T-cell (primary cell): ENCODE measurements around the gene OR10A7. TPM values are rescaled to one million over a fixed set of nuclear protein-coding genes. Genes with fewer than 3 reads are reported as not detected.

Source experiments
- ATAC-seq, 4 experiments: fragments of 200-7000 bp in 3 of 4; fragments of 150-1000 bp in 1 of 4; cut with Tn5 transposase; replicated peaks in 1 of 4; 1 replicate in 3 of 4; 2 replicates in 1 of 4; pipeline ENCODE4 v1.10.0; 2021; ENCODE audit warnings: moderate library complexity in 3 of 4, mild to moderate bottlenecking in 2 of 4, moderate number of reproducible peaks in 1 of 4
- CTCF ChIA-PET, 2 donors: fragments of 300-600 bp; sonication (Branson Sonifier 250); formaldehyde crosslinking; loops; one replicate each; lab custom pipeline; 2022; ENCODE audit warnings: antibody characterized with exemption in 2 of 2; lab: Charles Lee
- POLR2A ChIA-PET, 2 donors: fragments of 300-600 bp; sonication (Branson Sonifier 250); formaldehyde crosslinking; loops; one replicate each; lab custom pipeline; 2022; ENCODE audit warnings: antibody characterized with exemption in 2 of 2; lab: Charles Lee
- DNase-seq, 35 experiments: peaks; one replicate each; pipeline versions ENCODE4 v3.0.0 to v3.0.0-alpha.2; 2013 to 2023
- H3K27ac ChIP-seq: one replicate; pipeline ENCODE4 v1.5.1; 2013; ENCODE audit warnings: low read length
- H3K27me3 ChIP-seq, 2 experiments: replicated peaks in 1 of 2; 1 replicate in 1 of 2; 2 replicates in 1 of 2; pipeline versions ENCODE4 v1.6.1 to v1.7.0; 2013; ENCODE audit warnings: low read length in 1 of 2, mixed read lengths in 1 of 2; ENCODE audit not compliant: control insufficient read depth in 2 of 2, insufficient read depth in 2 of 2; ENCODE audit errors: extremely low read depth in 1 of 2
- H3K36me3 ChIP-seq, 2 donors: 1 replicate in 1 of 2; 2 replicates in 1 of 2; pipeline versions ENCODE4 v1.6.1 to v1.7.0; 2013; ENCODE audit warnings: low read length in 1 of 2; ENCODE audit not compliant: control insufficient read depth in 2 of 2, insufficient read depth in 1 of 2; ENCODE audit errors: extremely low read depth in 1 of 2
- H3K4me1 ChIP-seq, 2 experiments: 1 replicate in 1 of 2; 2 replicates in 1 of 2; pipeline versions ENCODE4 v1.6.1 to v1.7.0; 2013; ENCODE audit warnings: low read length in 2 of 2, mixed read lengths in 1 of 2; ENCODE audit not compliant: insufficient read depth in 2 of 2, control insufficient read depth in 1 of 2; ENCODE audit errors: extremely low read depth in 1 of 2
- H3K4me3 ChIP-seq, 2 donors: 1 replicate in 1 of 2; 2 replicates in 1 of 2; pipeline versions ENCODE4 v1.5.1 to v1.7.0; 2013; ENCODE audit warnings: mild to moderate bottlenecking in 2 of 2, low read length in 1 of 2, moderate library complexity in 1 of 2; ENCODE audit not compliant: control insufficient read depth in 1 of 2; ENCODE audit errors: extremely low read depth in 1 of 2
- H3K9me3 ChIP-seq: 2 replicates; pipeline ENCODE4 v1.7.0; 2013
- H3K27ac Mint-ChIP-seq, 2 donors: one replicate each; pipeline ENCODE4 v1.8.0; 2020 to 2021; ENCODE audit warnings: mild to moderate bottlenecking in 2 of 2, mixed read lengths in 2 of 2
- H3K27me3 Mint-ChIP-seq, 2 donors: one replicate each; pipeline ENCODE4 v1.8.0; 2021 to 2022; ENCODE audit warnings: mixed read lengths in 2 of 2
- H3K36me3 Mint-ChIP-seq: one replicate; pipeline ENCODE4 v1.8.0; 2021; ENCODE audit warnings: mixed read lengths
- H3K4me1 Mint-ChIP-seq, 3 donors: one replicate each; pipeline ENCODE4 v1.8.0; 2020 to 2022; ENCODE audit warnings: mixed read lengths in 3 of 3, mild to moderate bottlenecking in 1 of 3
- H3K4me3 Mint-ChIP-seq, 3 donors: one replicate each; pipeline ENCODE4 v1.8.0; 2020 to 2022; ENCODE audit warnings: mild to moderate bottlenecking in 3 of 3, mixed read lengths in 3 of 3, moderate library complexity in 3 of 3
- H3K9me3 Mint-ChIP-seq, 3 donors: one replicate each; pipeline ENCODE4 v1.8.0; 2020 to 2022; ENCODE audit warnings: mixed read lengths in 3 of 3
- WGBS: methylation state at CpG from one replicate; pipeline ENCODE4 v1.1.5; 2013; ENCODE audit warnings: missing lambda C conversion rate; ENCODE audit not compliant: insufficient coverage; 5-methylcytosine and 5-hydroxymethylcytosine counted together
- total RNA-seq, 35 experiments: library from RNA in 6 of 35; stranded (reverse) in 6 of 35; fragments of 120-200 nt in 1 of 35; gene quantifications; one replicate each; pipeline versions ENCODE4 v1.2.1 to v1.2.4 and lab custom pipeline; 2013 to 2026

The OR10A7 gene
- total RNA-seq, 5 donors from 2014 or later (not counting 1 experiment from before 2014, with no cell fraction given): not detected

GRCh38 chr12:55188974-55189556 lies 31.8 kb upstream of the OR10A7 start:
- Mint-ChIP-seq H3K27me3 (peaks cover 38 to 41% of the 10 kb centered on the region in 2 donors), H3K36me3 (no peaks in the 10 kb centered on the region), H3K4me1 (no peaks in the 10 kb centered on the region), H3K4me3 (no peak overlapping the region), H3K9me3 (peaks cover 0 to 4% (median 2%) of the 10 kb centered on the region in 3 donors), H3K27ac (no peak overlapping the region)
- DNase-seq (peak in 20 of 35 experiments; percentile 2 to 82 (median 20)), ATAC-seq (peak; percentile 57 to 69 (median 62))
- Histone ChIP-seq H3K27ac (no peak overlapping the region), H3K4me3 (no peak overlapping the region), H3K36me3 (no peaks in the 10 kb centered on the region), H3K27me3 (peaks cover 0 to 2% of the 10 kb centered on the region in 2 experiments), H3K4me1 (no peaks in the 10 kb centered on the region), H3K9me3 (no peaks in the 10 kb centered on the region)
- CTCF ChIA-PET: interaction anchor here in 1 of 2 donors (0.7 to 1.6 kb wide), 6 partner anchors 8 to 430 kb away, joined by 3 to 5 read pairs (median 4); no protein-coding TSS in a partner anchor
- no CpG with 5 or more reads among the region's 4 CpGs for WGBS
- POLR2A ChIA-PET: no interaction called here

GRCh38 chr12:55194382-55194781 lies 26.4 kb upstream of the OR10A7 start:
- Mint-ChIP-seq H3K4me1 (no peaks in the 10 kb centered on the region), H3K27me3 (peaks cover 41 to 48% of the 10 kb centered on the region in 2 donors), H3K36me3 (no peaks in the 10 kb centered on the region), H3K9me3 (peaks cover 0 to 4% (median 2%) of the 10 kb centered on the region in 3 donors), H3K4me3 (no peak overlapping the region), H3K27ac (no peak overlapping the region)
- CTCF ChIA-PET: no interaction called here
- H3K4me1 ChIP-seq: no peaks in the 10 kb centered on the region
- POLR2A ChIA-PET: no interaction called here
- H3K4me3 ChIP-seq: no peak overlapping the region
- 100% methylated on average over 2 of the region's 3 CpGs for WGBS
- no peaks in the 10 kb centered on the region for H3K36me3 ChIP-seq
- ATAC-seq (no peak), DNase-seq (no peak)
- no peaks in the 10 kb centered on the region for H3K9me3 ChIP-seq
- peaks cover 3 to 4% of the 10 kb centered on the region in 2 experiments for H3K27me3 ChIP-seq
- H3K27ac ChIP-seq: no peak overlapping the region

- Mint-ChIP-seq H3K9me3 (no peaks in the 10 kb centered on the region), H3K27ac (no peak overlapping the region), H3K4me3 (no peak overlapping the region), H3K36me3 (no peaks in the 10 kb centered on the region), H3K27me3 (peaks cover 30% of the 10 kb centered on the region in 2 donors), H3K4me1 (no peaks in the 10 kb centered on the region)
- no peak overlapping the region for H3K27ac ChIP-seq
- H3K27me3 ChIP-seq: no peaks in the 10 kb centered on the region
- no peaks in the 10 kb centered on the region for H3K9me3 ChIP-seq
- ATAC-seq (no peak), DNase-seq (no peak)
- H3K4me3 ChIP-seq: no peak overlapping the region
- WGBS: no CpG with 5 or more reads among the region's 1 CpG
- no peaks in the 10 kb centered on the region for H3K4me1 ChIP-seq
- no peaks in the 10 kb centered on the region for H3K36me3 ChIP-seq
- ChIA-PET POLR2A (no interaction called here), CTCF (no interaction called here)
These were observed 5.7 kb downstream of the OR10A7 start for GRCh38 chr12:55226523-55226922.

- no peak overlapping the region for H3K27ac Mint-ChIP-seq
- Histone ChIP-seq H3K9me3 (no peaks in the 10 kb centered on the region), H3K27ac (no peak overlapping the region), H3K4me1 (no peaks in the 10 kb centered on the region), H3K36me3 (no peaks in the 10 kb centered on the region), H3K4me3 (no peak overlapping the region), H3K27me3 (no peaks in the 10 kb centered on the region)
- WGBS: 36% methylated on average over 2 of the region's 3 CpGs
- DNase-seq: no peak
- H3K9me3 Mint-ChIP-seq: no peaks in the 10 kb centered on the region
- POLR2A ChIA-PET: interaction anchor here in 1 of 2 donors (0.7 kb wide), 1 partner anchor 193 kb away, joined by 8 read pairs; no protein-coding TSS in a partner anchor
- no peak overlapping the region for H3K4me3 Mint-ChIP-seq
- H3K4me1 Mint-ChIP-seq: no peaks in the 10 kb centered on the region
- no peak for ATAC-seq
- H3K27me3 Mint-ChIP-seq: peaks cover 28 to 34% of the 10 kb centered on the region in 2 donors
- CTCF ChIA-PET: interaction anchor here in 1 of 2 donors (0.5 kb wide), 1 partner anchor 480 kb away, joined by 8 read pairs; no protein-coding TSS in a partner anchor
- no peaks in the 10 kb centered on the region for H3K36me3 Mint-ChIP-seq
These were observed 6.8 kb downstream of the OR10A7 start for GRCh38 chr12:55227643-55228042.

GRCh38 chr12:55244309-55244708 lies 23.5 kb downstream of the OR10A7 start, which contains the start of gene OR6C74:
Gene OR6C74, plus strand, starts transcription at chr12:55244609. Its CDS starts 2,679 bp downstream, at chr12:55247288.
- Histone ChIP-seq H3K9me3 (no peaks in the 10 kb centered on the region), H3K36me3 (no peaks in the 10 kb centered on the region), H3K27me3 (peaks cover 3 to 11% of the 10 kb centered on the region in 2 experiments), H3K4me3 (no peak within 1 kb of the TSS), H3K4me1 (no peaks in the 10 kb centered on the region), H3K27ac (no peak within 1 kb of the TSS)
- H3K9me3 Mint-ChIP-seq: no peaks in the 10 kb centered on the region
- no peak within 1 kb of the TSS for H3K27ac Mint-ChIP-seq
- ATAC-seq (no peak), DNase-seq (no peak)
- H3K4me1 Mint-ChIP-seq: no peaks in the 10 kb centered on the region
- POLR2A ChIA-PET: no interaction called here
- no peaks in the 10 kb centered on the region for H3K36me3 Mint-ChIP-seq
- CTCF ChIA-PET: no interaction called here
- WGBS: no CpG with 5 or more reads among the region's 3 CpGs
- H3K27me3 Mint-ChIP-seq: peaks cover 19 to 29% of the 10 kb centered on the region in 2 donors
- H3K4me3 Mint-ChIP-seq: no peak within 1 kb of the TSS

GRCh38 chr12:55246159-55246558 lies 25.3 kb downstream of the OR10A7 start:
- no peak overlapping the region for H3K27ac Mint-ChIP-seq
- DNase-seq (no peak), ATAC-seq (no peak)
- Histone ChIP-seq H3K4me1 (no peaks in the 10 kb centered on the region), H3K36me3 (no peaks in the 10 kb centered on the region), H3K9me3 (no peaks in the 10 kb centered on the region), H3K4me3 (no peak overlapping the region), H3K27ac (no peak overlapping the region), H3K27me3 (peaks cover 3 to 11% of the 10 kb centered on the region in 2 experiments)
- 50% methylated on average over 1 of the region's 1 CpG for WGBS
- CTCF ChIA-PET: no interaction called here
- H3K9me3 Mint-ChIP-seq: no peaks in the 10 kb centered on the region
- H3K27me3 Mint-ChIP-seq: peaks cover 23 to 34% of the 10 kb centered on the region in 2 donors
- H3K4me3 Mint-ChIP-seq: no peak overlapping the region
- POLR2A ChIA-PET: interaction anchor here in 1 of 2 donors (0.8 kb wide), 1 partner anchor 277 kb away, joined by 3 read pairs; no protein-coding TSS in a partner anchor
- no peaks in the 10 kb centered on the region for H3K36me3 Mint-ChIP-seq
- no peaks in the 10 kb centered on the region for H3K4me1 Mint-ChIP-seq
